ENCODE results near the gene NELFE.
"Not testable (repeated sequence)": the region's sequence is repeated elsewhere in the genome, so short reads cannot be mapped to it uniquely, and the experiment has no call there.

Gene NELFE

DNA sequence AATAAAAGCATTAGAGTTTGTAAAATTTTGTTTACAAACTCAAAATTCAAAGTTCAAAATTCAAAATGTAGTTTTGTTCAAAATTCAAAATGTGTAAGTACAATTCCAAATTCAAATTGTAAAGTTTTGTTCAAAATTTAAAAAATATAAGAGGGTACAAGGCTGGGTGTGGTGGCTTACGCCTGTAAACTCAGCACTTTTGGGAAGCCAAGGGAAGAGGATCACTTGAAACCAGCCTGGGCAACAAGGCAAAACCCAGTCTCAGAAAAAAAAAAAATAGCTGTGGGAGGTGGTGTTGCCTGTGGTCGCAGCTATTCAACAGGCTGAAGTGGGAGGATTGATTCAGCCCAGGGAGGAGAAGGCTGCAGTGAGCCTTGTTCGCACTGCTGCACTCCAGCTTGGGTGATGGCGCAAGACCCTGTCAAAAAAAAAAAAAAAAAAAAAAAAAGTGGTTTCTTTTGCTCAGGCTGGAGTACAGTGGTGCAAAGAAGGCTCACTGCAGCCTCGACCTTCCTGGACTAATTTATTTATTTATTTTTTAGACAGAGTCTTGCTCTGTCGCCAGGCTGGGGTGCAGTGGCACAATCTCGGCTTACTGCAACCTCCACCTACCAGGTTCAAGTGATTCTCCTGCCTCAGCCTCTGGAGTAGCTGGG lies 51.5 kb downstream of the NELFE start:
- Mint-ChIP-seq H3K27me3 (peaks cover 2% of the 10 kb centered on the region in 2 donors), H3K4me1 (peaks cover 6 to 8% of the 10 kb centered on the region in 2 donors), H3K36me3 (no peaks in the 10 kb centered on the region), H3K27ac (no peak overlapping the region), H3K9me3 (no peaks in the 10 kb centered on the region), H3K4me3 (no peak overlapping the region)
- ATAC-seq (replicated peaks) (no peak), DNase-seq (no peak)

DNA sequence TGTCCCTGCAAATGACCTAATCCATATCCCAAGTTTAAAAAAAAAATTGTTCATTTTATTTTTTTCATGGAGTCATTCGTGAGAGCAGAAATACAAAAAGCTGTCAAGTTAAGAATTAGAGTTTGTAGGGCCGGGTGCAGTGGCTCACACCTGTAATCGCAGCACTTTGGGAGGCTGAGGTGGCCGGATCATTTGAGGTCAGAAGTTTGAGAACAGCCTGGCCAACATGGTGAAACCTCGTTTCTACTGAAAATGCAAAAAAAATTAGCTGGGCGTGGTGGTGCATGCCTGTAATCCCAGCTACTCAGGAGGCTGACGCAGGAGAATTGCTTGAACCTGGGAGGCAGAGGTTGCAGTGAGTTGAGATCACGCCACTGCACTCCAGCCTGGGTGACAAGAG lies 52.0 kb downstream of the NELFE start:
- not testable (repeated sequence) for H3K9me3 Mint-ChIP-seq; H3K4me3 Mint-ChIP-seq; ATAC-seq (replicated peaks); H3K4me1 Mint-ChIP-seq; DNase-seq; H3K36me3 Mint-ChIP-seq; H3K27me3 Mint-ChIP-seq; H3K27ac Mint-ChIP-seq

DNA sequence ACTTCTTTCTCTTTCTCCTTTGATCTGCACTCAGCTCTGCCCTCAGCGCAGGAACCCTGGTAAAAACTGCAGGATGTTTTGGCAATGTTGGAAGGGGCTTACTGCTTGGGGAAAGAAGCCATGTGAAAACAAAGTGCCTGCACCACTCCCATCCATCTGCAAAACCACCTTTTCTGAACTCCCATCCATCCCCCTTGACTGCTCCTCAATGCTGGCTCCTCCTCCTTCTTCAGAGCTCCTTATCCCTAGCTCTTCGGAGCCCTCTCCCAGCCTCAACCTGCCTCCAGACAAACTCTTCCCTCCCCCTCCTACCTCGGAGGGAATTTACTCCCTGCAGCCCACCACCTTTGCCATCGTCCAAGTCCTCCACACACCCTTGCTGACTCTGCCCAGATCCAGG lies 52.6 kb downstream of the NELFE start:
- Mint-ChIP-seq H3K27me3 (no peaks in the 10 kb centered on the region), H3K36me3 (peaks cover 0 to 2% of the 10 kb centered on the region in 2 donors), H3K4me3 (no peak overlapping the region), H3K4me1 (peaks cover 7 to 12% of the 10 kb centered on the region in 2 donors), H3K27ac (no peak overlapping the region), H3K9me3 (no peaks in the 10 kb centered on the region)
- ATAC-seq (replicated peaks) (no peak), DNase-seq (no peak)

DNA sequence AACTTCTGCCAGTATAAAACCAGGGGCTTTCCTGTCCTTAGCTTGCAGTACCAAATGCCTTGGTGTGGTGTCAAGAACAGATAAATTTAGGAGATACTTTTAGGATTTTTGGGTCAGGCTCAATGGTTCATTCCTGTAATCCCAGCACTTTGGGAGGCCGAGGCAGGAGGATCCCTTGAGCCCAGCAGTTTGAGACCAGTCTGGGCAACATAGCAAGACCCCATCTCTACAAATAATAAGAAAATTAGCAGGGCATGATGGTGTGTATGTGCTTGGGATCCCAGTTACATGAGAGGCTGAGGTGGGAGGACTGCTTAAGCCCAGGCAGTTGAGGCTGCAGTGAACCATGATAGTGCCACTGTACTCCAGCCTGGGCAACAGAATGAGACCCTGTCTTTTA lies 53.7 kb downstream of the NELFE start:
- Mint-ChIP-seq H3K27ac (no peak overlapping the region), H3K4me1 (peaks cover 7 to 14% of the 10 kb centered on the region in 2 donors), H3K27me3 (no peaks in the 10 kb centered on the region), H3K9me3 (no peaks in the 10 kb centered on the region), H3K36me3 (peaks cover 0 to 2% of the 10 kb centered on the region in 2 donors), H3K4me3 (no peak overlapping the region)
- DNase-seq (no peak), ATAC-seq (replicated peaks) (no peak)

DNA sequence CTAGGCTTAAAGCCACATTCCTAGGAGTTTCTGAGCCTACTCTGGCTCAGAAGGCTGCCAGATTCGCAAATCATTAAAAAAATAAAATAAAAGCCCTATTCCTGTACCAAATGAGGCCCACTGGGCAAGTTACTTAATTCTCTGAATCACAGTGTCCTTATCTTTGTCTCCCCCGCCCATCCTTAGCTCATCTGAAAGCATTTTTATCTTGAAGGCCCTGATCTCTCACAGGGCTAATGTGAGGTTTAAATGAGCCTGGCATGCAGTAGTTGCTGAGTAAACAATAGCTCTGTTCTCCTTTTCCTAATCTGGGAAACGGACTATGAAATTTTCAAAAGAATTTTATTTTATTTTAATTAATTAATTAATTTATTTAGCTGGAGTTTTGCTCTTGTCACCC lies 54.8 kb downstream of the NELFE start:
- ATAC-seq (replicated peaks): no peak
- H3K9me3 Mint-ChIP-seq: no peaks in the 10 kb centered on the region
- H3K36me3 Mint-ChIP-seq: peaks cover 4% of the 10 kb centered on the region in 2 donors
- H3K4me1 Mint-ChIP-seq: peaks cover 17 to 25% of the 10 kb centered on the region in 2 donors
- no peak for DNase-seq
- no peak overlapping the region for H3K4me3 Mint-ChIP-seq
- H3K27ac Mint-ChIP-seq: no peak overlapping the region
- no peaks in the 10 kb centered on the region for H3K27me3 Mint-ChIP-seq

All from stimulated activated naive B cell treated with anti-CD40 and anti-IgM and Interleukin-4, amounts not matched to agents 10 μg/mL and 1 μg/mL and 100 μg/mL, for 72 hours (primary cell).